ENCODE data around the gene MLEC.

DNA sequence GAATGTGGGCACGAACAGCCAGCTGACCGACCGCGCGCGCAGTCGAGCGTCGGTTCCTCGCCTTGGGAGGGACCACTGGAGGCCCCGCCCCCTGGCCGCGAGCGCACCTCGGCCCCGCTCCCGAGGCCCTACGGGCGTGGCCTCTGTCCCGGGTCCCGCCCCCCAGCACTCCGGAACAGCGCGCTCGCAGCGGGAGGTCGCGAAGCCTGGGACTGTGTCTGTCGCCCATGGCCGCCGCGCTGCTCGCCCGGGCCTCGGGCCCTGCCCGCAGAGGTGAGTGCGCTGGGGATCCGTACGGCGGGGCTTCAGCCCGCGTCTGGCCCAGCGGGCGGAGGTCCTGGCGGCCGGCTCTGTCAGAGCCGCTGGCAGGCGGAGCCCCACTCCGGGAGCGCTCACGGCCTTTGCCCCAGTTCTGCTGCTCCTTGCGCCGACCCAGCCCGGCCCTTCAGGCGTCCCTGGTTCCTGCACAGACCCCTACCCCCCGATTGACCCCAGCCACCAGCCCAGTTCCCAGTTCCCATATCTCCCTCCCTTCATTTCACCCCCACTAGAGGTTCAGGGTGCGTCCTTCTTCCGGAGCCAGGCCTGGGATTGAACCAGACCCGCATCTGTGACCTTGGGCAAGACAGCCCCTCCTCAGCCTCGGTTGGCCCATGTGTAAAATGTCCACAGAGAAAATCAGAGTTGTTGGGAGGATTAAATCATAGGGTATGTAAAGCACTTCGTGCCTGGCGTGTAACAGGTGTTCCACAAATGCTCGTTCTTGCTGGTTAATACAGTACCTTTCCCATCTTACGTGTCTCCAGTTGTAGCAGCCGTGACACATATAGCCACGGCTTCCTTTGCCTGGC, 38.9 kb downstream of the MLEC start, which contains the start of gene ACADS:
- TF ChIP-seq, protein P1, sequence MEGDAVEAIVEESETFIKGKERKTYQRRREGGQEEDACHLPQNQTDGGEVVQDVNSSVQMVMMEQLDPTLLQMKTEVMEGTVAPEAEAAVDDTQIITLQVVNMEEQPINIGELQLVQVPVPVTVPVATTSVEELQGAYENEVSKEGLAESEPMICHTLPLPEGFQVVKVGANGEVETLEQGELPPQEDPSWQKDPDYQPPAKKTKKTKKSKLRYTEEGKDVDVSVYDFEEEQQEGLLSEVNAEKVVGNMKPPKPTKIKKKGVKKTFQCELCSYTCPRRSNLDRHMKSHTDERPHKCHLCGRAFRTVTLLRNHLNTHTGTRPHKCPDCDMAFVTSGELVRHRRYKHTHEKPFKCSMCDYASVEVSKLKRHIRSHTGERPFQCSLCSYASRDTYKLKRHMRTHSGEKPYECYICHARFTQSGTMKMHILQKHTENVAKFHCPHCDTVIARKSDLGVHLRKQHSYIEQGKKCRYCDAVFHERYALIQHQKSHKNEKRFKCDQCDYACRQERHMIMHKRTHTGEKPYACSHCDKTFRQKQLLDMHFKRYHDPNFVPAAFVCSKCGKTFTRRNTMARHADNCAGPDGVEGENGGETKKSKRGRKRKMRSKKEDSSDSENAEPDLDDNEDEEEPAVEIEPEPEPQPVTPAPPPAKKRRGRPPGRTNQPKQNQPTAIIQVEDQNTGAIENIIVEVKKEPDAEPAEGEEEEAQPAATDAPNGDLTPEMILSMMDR (IDR thresholded peaks at IDR 0.05 in 8 of 11, conservative IDR thresholded peaks at IDR 0.05 in 3 of 11): peak in 3 of 11 experiments; percentile 12 to 46 (median 27)
- TF ChIP-seq POLR2A (IDR thresholded peaks at IDR 0.05): peak in 1 of 3 donors; percentile 16
- peak; percentile 85 to 92 (median 89) for TF ChIP-seq POLR2AphosphoS5 (IDR thresholded peaks at IDR 0.05)
